ENCODE data around the gene ZNF226.
"Not testable (repeated sequence)": the region's sequence is repeated elsewhere in the genome, so short reads cannot be mapped to it uniquely, and the experiment has no call there.

ZNF226 gene

GRCh38 chr19:44221291-44221690, 56.4 kb downstream of the ZNF226 start:
- not testable (repeated sequence) for H3K4me2 ChIP-seq (ENCODE audit: low read length); H3K79me2 ChIP-seq (ENCODE audit: control insufficient read depth, low read length); H3K9me2 ChIP-seq (replicated peaks; ENCODE audit: control insufficient read depth, low read length); H3K4me1 ChIP-seq (ENCODE audit: control insufficient read depth, low read length); H3K4me3 ChIP-seq (ENCODE audit: low read length); H3K27me3 ChIP-seq (ENCODE audit: control insufficient read depth, low read length); H3K9me3 ChIP-seq (ENCODE audit: control insufficient read depth, insufficient read depth, low read length); H4K20me1 ChIP-seq (ENCODE audit: control insufficient read depth, insufficient read depth, low read depth, low read length); H3F3A ChIP-seq (ENCODE audit: control insufficient read depth, insufficient read depth); H3K27ac ChIP-seq (ENCODE audit: low read depth, low read length); H3K36me3 ChIP-seq (ENCODE audit: control insufficient read depth, low read length)

Data from DOHH2 (cell line).